Body of pancreas (tissue), 4 donors: ENCODE results near the gene PIP5K1A.

ENCODE experiments used
- CTCF ChIP-seq, 7 experiments: fragments of 450-650 bp in 4 of 7; fragments of 200-600 bp in 3 of 7; sonication (generic) in 3 of 7; IDR thresholded peaks; one replicate each; pipeline ENCODE4 v1.5.1; 2016 to 2019; ENCODE audit warnings: antibody characterized with exemption in 7 of 7
- POLR2A ChIP-seq, 3 donors: fragments of 450-650 bp; IDR thresholded peaks; one replicate each; pipeline ENCODE4 v1.6.1; 2016; ENCODE audit warnings: antibody characterized with exemption in 3 of 3, mild to moderate bottlenecking in 2 of 3

- TF ChIP-seq POLR2A (IDR thresholded peaks at IDR 0.05) (no peak), CTCF (IDR thresholded peaks at IDR 0.05) (no peak)
Measured at GRCh38 chr1:151213560-151213959, 15.2 kb downstream of the PIP5K1A start.
